Peyer's patch (tissue), 4 donors: ENCODE measurements around the gene PDHB.

Source experiments
- CTCF ChIP-seq, 6 experiments: fragments of 450-650 bp in 4 of 6; fragments of 200-600 bp in 2 of 6; sonication (generic) in 1 of 6; IDR thresholded peaks; one replicate each; pipeline ENCODE4 v1.5.1; 2017 to 2019; ENCODE audit warnings: antibody characterized with exemption in 6 of 6, mild to moderate bottlenecking in 3 of 6, moderate library complexity in 1 of 6
- POLR2A ChIP-seq, 2 donors: fragments of 450-650 bp; IDR thresholded peaks; one replicate each; pipeline ENCODE4 v1.5.1; 2017; ENCODE audit warnings: antibody characterized with exemption in 2 of 2, mild to moderate bottlenecking in 2 of 2, moderate library complexity in 2 of 2

GRCh38 chr3:58432905-58433304 lies 727 bp downstream of the PDHB start:
- TF ChIP-seq POLR2A (IDR thresholded peaks at IDR 0.05) (no peak), CTCF (IDR thresholded peaks at IDR 0.05) (no peak)
